ENCODE data around the gene ASAP2. TPM values are rescaled to one million over a fixed set of nuclear protein-coding genes. Genes with fewer than 3 reads are reported as not detected.

The ASAP2 gene
- total RNA-seq, 1 experiment from 2014 or later = 34.8 TPM

- no peak for DNase-seq (ENCODE audit: low spot score)
Measured at GRCh38 chr2:9273486-9274130, 67.0 kb downstream of the ASAP2 start.

GRCh38 chr2:9274701-9275343 lies 68.2 kb downstream of the ASAP2 start:
- no peak for DNase-seq (ENCODE audit: low spot score)

- DNase-seq (ENCODE audit: low spot score) = no peak
Measured at GRCh38 chr2:9275399-9275798, 68.8 kb downstream of the ASAP2 start.

GRCh38 chr2:9276074-9276473 lies 69.5 kb downstream of the ASAP2 start:
- no peak for DNase-seq (ENCODE audit: low spot score)

GRCh38 chr2:9276901-9277451 lies 70.4 kb downstream of the ASAP2 start:
- DNase-seq (ENCODE audit: low spot score) = no peak

- DNase-seq (ENCODE audit: low spot score) = no peak
Measured at GRCh38 chr2:9278439-9278838, 71.8 kb downstream of the ASAP2 start.

GRCh38 chr2:9279426-9279825 lies 72.8 kb downstream of the ASAP2 start:
- DNase-seq (ENCODE audit: low spot score) = no peak

- DNase-seq (ENCODE audit: low spot score) = no peak
Measured at GRCh38 chr2:9280224-9280623, 73.6 kb downstream of the ASAP2 start.

- DNase-seq (ENCODE audit: low spot score) = no peak
Measured at GRCh38 chr2:9281145-9281544, 74.5 kb downstream of the ASAP2 start.

GRCh38 chr2:9282128-9283112 lies 75.8 kb downstream of the ASAP2 start:
- no peak for DNase-seq (ENCODE audit: low spot score)

- no peak for DNase-seq (ENCODE audit: low spot score)
Measured at GRCh38 chr2:9284521-9285297, 78.1 kb downstream of the ASAP2 start.

GRCh38 chr2:9285385-9285920 lies 78.8 kb downstream of the ASAP2 start:
- no peak for DNase-seq (ENCODE audit: low spot score)

GRCh38 chr2:9285921-9286320 lies 79.3 kb downstream of the ASAP2 start:
- no peak for DNase-seq (ENCODE audit: low spot score)

- DNase-seq (ENCODE audit: low spot score) = peak; percentile 14
Measured at GRCh38 chr2:9286554-9287399, 80.2 kb downstream of the ASAP2 start.

GRCh38 chr2:9287400-9288045 lies 80.9 kb downstream of the ASAP2 start:
- DNase-seq (ENCODE audit: low spot score) = peak; percentile 74

- DNase-seq (ENCODE audit: low spot score) = no peak
Measured at GRCh38 chr2:9288233-9288632, 81.6 kb downstream of the ASAP2 start.

GRCh38 chr2:9288681-9289338 lies 82.2 kb downstream of the ASAP2 start:
- no peak for DNase-seq (ENCODE audit: low spot score)

- DNase-seq (ENCODE audit: low spot score) = no peak
Measured at GRCh38 chr2:9291331-9291730, 84.7 kb downstream of the ASAP2 start.

- DNase-seq (ENCODE audit: low spot score) = no peak
Measured at GRCh38 chr2:9291866-9292265, 85.3 kb downstream of the ASAP2 start.
